NK-92 treated with Interleukin-12 subunit alpha and Interleukin-12 subunit beta, amount 100 ng/mL, for 24 hours (cell line): ENCODE data around the gene NFATC3.

Experiments used
- DNase-seq: peaks from one replicate; lab custom pipeline; 2025; lab: John Stamatoyannopoulos, UW

The NFATC3 gene

DNA sequence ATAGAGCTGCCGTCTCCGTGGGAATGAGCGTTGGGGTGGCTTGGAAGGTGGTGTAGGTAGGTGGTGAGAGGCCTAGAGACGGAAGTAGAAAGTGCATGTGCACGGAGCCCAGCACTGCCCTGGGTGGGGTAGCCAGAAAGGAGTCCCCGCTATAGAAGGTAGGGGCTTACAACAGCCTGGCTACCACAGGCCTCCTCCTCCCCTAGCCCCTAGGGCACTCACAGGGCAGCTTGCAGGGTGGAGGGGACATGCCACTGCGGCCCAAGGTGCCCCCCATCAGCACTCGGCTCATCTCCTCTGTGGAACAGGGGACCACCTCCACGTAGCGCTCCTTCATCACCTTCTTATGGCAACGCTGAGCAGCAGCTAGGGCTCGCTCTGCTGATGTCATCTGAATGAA, 145.8 kb downstream of the NFATC3 start:
- DNase-seq: no peak

DNA sequence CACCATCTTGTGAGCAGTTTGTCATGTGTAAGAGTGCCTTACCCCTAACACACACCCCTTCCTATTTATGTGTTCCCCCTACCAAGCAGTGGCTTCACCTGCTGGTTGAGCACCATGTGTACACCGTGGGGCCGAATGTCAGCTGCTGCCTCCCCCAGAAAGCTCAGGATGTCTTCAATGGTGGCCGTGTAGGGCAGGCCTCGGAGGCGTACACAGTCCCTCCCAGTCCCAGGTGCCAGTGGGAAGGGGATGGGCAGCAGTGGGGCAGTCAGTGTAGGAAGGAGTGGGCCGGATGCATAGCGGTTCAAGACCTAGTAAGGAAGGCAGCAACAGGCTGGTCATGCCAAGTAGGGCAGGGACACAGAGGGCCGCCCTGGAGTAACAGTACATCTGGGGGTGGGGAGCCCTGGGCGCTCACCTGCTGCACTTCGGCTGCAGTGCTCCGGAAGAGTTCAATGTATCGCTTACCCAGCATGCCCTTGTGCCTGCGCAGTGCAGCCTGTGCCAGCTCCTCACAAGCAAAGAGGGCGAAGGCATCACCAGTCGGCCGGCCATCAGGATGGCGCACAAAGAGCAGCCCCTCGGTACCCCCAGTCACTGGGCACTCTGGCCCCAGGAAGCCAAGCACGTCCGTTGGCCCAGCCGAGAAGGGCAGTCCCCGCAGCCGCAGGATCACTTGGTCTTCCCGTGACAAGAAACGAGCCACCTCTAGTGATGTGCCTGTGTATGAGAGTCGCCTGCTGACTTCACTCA, 146.4 kb downstream of the NFATC3 start:
- no peak for DNase-seq

- DNase-seq: no peak
These were observed 147.2 kb downstream of the NFATC3 start for GRCh38 chr16:68232335-68232734.

DNA sequence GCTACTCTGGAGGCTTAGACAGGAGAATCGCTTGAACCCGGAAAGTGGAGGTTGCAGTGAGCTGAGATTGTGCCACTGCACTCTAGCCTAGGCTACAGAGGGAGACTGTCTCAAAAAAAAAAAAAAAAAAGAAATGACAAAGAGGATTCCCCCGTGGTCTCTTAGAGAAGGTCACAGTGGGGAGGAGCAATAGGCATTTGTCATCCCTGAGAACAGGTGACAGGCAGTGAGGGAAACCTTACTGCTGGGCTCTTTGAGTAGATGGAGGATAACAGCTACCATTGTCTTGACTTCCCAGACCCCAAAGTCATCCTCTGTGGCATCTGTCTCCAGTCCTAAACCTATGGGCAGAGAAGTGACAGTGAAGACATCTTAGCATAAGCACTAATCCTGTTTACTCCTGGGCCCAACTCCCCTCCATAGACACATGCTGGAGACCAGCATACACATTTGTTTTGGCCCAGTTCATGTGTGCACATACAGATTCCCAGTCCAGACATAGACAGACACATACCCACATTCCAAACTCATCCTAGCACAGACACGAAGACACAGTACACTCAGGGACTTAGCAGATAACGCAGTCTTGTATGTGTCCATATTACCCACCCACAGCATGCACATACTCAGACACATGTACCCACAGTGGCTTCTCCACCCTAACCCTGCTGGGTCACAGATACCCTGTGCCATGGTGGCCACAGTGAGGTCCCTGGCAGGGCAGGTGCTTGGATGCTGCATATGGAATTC, 148.1 kb downstream of the NFATC3 start:
- no peak for DNase-seq

DNA sequence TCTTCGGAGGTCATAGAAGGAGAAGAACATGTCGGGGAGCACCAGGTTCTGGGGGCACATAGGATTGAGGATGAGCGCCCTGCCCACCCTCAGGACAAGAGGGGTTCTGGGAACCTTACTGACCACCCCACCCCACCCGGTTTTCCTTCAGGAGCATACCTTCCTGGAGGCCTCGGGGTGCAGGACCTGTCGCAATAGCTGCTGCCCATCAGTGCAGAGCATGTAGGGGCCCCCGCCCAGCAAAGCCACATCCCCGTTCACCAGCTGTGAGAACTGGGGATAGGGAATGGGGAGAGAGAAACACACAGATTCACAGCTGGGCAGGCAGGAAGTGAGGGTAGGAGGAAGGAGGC, 148.6 kb downstream of the NFATC3 start:
- DNase-seq: no peak

- DNase-seq: no peak
These were observed 149.3 kb downstream of the NFATC3 start for GRCh38 chr16:68234188-68235107.

DNA sequence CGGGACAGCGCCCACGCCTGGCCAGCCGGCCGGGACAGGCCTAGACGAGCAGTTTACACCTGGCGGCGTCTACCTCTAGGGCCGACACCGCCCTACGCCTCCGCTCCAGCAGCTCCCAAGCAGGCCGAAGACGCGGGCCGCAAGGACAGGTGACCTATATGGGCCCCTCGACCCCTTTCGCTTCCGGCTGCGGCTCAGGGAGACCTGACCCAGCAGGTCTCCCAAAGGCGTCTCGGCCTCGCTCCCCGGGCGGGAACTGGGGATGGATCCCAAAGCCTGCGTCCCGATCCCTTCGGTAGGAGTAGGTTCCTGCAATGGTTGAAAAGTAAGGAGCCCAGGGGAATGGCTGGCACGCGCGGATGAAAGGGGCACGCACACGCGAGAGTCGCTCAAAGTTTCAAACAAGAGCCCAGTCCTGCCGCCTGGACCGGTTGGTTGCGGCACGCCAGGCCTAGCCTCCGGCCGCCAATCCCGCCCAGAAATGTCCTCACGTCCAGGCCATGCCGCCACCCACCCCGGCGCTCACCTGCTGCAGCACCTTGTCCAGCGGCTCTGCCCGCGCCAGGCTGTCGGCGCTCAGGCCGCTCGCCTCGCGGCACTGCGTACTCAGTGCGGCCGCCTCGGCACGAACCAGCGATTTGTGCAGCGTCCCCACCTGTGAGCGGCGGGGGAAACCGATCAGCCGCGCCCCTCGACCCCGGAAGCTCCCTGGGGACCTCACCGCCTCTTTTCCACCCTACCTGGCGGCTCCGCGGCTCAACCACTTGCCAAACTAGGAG, 150.1 kb downstream of the NFATC3 start:
- no peak for DNase-seq

DNA sequence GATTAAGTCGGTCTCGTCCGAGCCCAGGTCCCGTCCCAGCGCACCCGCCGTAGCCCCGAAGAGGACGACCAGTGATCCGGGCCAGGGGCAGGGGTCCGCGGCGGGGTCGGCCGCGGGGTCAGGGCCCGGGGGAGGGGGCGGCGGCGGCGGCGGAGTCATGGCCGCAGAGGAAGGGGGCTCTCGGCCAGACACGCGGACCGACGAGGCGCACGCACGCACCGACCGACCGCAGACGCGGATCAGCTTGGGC, 150.6 kb downstream of the NFATC3 start, which contains the start of gene ESRP2:
Gene ESRP2, minus strand, starts transcription at position 241 of the 250 bp plus-strand sequence. Its CDS starts 82 bp downstream, at position 159.
- DNase-seq: no peak

DNA sequence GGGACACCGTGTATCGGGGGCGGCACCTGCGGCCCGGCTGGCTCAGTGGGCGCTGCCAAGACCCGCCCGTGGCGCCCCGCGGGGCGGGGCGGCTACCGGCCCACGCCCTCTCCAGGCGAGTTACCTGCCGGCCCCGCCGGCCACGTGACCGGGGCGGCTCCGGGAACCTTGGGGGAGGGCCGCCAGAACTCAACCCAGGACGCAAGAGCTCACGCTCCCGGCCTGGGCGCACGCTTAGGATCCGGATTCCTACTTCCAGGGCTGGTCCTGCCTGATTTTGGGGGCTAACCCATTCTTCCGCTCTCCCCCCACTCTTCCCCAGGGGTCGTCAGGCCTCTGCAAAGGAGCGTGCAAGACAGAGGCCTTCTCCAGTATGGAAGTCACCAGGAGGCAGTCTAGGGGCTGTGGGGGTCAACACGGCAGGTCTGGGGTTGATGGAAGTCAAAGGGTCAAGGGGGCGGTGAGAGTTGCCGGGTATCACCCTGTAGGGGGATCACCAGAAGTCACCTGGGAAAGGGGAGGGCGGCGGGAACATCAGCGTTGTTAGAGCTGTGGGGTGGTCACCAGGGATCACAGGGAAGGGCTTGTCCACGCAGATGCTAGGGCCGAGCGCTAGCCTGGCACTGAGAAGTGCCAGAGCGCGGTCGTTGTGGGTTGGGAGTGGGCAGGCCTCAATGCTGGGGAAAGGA, 151.1 kb downstream of the NFATC3 start:
- DNase-seq: no peak

DNA sequence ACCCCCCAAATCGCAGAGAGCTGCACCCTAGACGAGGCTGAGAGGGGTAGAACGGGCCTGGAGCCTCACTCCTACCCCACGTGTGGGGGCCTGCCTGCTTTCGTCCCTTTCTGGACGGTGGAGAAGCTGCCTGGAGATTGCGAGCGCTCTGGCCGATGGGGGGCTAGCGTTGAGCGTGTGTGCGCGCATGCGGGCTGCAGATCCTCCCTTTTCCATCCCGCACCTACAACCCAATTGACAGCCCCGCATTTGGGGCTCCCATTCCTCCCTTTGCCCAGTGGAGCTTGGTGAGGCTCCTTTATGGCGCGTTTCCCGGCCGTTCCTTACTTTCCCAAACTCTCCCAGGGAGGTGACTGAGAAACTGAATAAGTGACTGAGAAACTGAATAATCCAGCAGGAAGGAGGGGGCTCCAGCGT, 151.7 kb downstream of the NFATC3 start:
- no peak for DNase-seq

GRCh38 chr16:68237243-68238028, 152.3 kb downstream of the NFATC3 start:
- no peak for DNase-seq

DNA sequence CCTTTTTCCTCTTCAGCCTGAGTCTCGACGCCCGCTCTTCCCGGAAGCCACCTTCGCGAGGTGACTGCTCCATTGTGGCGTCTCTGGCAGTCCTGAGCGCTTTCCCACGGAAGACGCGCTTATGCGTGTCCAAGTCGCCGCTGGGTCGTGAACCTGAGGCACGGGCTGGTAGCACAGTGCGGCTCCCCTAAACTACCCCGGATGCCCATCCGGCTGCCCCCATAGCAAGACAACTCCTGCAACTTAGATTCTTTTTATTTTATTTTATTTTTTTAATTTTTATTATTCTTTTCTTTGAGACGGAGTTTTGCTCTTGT, 152.8 kb downstream of the NFATC3 start:
- DNase-seq: no peak

DNA sequence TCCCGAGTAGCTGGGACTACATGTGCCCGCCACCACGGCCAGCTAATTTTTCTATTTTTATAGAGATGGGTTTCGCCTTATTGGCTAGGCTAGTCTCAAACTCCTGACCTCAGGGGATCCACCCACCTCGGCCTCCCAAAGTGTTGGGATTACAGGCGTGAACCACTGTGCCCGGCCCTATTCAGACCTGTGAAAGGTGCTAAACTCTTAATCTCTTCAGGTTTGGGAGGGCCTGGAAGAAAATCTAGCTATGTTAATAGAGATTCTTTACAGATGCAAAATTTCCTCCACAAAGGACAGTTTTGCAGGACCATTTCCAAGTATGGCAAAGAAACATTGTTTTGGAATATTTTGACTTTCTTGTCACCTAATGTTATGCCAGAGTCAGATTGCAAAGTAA, 156.9 kb downstream of the NFATC3 start:
- no peak for DNase-seq

GRCh38 chr16:68242926-68243858, 158.0 kb downstream of the NFATC3 start:
- DNase-seq: no peak

GRCh38 chr16:68244481-68244902, 159.3 kb downstream of the NFATC3 start:
- DNase-seq: no peak

- peak; percentile 84 for DNase-seq
These were observed 160.0 kb downstream of the NFATC3 start, which contains the start of gene PLA2G15 for GRCh38 chr16:68244903-68245853. Gene PLA2G15, plus strand, starts transcription at chr16:68245373. Its CDS starts 54 bp downstream, at chr16:68245427.

DNA sequence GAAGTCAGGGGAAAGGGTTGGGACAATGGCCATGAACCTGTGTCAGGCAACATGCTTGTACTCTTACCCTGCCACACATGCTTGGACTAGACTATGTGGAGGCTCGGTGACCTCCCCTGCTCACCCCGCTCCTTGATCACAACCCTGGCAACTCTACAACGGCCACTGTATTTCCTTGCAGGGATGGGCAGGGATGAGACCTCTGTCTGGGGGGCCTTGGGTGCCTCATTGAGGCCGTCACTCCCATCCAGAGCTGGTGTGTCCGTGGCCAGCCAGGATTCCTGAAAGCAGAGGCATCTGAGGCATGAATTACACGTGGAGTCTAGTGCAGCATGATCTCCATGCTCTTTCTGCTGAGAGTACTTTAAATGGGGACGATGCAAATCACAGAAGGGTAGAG, 161.0 kb downstream of the NFATC3 start:
- DNase-seq: no peak

GRCh38 chr16:68246666-68247065, 161.5 kb downstream of the NFATC3 start:
- no peak for DNase-seq
